GM12801 (cell line): ENCODE measurements around the gene TFAP2E.

Source experiments
- CTCF ChIP-seq: IDR thresholded peaks from one replicate; pipeline ENCODE4 v1.5.1; 2011; ENCODE audit warnings: control low read depth; ENCODE audit not compliant: insufficient read length; ENCODE audit errors: extremely low read depth

TFAP2E gene

DNA sequence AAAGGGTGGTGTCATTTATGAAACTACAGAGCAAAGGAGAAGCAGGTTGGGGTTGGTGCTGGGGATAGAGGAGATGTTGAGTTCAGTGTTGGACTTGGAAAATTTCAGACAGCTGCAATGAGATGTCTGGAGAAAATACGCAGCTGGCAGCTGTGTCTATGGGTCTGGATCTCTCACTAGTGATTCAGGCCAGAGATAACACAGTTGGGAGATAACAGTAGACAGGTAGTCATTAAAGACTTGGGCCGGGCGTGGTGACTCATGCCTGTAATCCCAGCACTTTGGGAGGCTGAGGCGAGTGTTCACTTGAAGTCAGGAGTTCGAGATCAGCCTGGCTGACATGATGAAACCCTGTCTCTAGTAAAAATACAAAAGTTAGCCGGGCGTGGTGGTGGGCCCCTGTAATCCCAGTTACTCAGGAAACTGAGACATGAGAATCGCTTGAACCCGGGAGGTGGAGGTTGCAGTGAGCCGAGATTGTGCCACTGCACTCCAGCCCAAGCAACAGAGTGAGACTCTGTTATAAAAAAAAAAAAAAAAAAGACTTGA is 2.5 kb upstream of the TFAP2E start:
- no peak for TF ChIP-seq CTCF

GRCh38 chr1:35571263-35571662 is 1.9 kb upstream of the TFAP2E start:
- TF ChIP-seq CTCF = no peak

DNA sequence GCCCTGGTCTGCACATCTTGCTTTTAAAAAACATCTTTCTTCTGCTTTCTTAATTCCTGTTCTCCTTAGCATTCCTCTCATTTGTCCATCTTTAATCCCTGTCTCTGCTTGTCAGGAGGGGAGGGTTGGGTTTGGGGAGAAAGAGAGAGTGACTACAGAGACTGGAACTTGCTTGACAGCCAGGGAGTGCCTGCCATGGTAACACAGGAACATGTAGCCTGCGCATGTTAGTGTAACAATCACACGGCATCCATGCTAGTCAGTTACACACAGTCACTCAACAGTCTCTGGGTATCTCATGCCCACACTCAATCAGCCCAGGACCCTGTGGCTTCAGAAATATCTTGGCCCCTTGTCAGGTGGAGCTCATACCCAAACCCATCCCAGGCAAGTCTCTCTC is 818 bp upstream of the TFAP2E start:
- TF ChIP-seq CTCF = no peak

GRCh38 chr1:35574125-35574654 is 1.1 kb downstream of the TFAP2E start:
- TF ChIP-seq CTCF = no peak

DNA sequence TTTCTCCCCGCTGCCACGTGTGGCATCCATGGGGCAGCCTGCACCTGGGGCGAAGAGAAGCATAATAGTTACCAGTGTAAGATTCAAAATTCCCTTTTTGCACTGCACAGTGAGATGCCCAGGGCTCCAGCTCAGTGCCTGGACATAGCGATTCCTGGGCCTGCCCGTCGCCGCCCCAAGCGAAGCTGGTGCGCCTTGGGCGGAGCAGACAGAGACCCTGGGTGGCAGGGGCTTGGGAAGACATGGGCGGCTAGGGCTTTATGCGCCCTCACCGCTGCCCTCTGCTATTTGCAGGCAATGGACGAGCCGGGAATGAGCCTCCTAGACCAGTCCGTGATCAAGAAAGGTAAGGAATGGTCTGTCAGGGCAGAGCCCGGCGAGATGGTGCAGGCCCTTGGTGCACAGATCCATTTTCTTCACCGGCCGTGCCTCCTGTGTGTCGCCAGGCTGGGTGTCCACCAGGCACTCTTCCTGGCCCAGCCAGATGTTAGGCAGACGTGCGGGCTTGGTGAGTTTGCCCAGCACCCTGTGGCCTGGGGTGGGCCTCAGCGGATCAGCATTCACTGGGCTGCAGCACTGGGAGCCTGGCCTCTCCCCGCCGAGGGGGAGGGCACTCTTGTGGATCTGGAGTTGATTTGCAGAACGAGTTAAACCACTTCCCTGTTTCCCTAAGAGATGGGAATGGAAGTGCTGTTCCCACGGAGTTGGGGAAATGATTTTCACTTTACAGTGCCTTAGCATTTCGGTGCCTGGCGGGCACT is 1.7 kb downstream of the TFAP2E start:
- no peak for TF ChIP-seq CTCF

DNA sequence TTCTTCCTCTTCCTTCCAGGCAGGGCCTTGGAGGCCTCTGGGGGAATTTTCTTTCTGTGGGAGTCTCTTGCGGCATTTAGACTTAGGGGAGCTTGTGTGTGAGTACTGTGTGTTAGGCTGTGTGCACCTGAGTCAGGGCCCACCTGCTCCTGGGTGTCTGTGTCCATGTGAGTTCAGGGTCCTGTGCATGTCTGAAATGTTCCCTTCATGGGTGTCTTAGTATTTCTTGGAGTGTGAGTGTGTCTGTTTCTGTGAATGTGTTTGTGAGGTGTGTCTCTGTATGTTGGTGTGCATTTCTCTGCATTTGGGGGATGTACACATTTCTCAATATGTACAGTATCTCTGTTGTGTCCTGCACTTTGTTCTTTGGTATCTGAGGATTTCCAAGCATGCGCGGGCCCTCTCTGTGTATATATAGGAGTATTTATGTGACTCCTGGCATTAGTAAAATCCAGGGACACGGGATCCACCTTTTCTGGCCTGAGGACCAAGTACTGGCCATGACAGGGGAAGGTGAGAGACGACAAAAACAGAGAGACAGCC is 2.4 kb downstream of the TFAP2E start:
- TF ChIP-seq CTCF = no peak

- TF ChIP-seq CTCF = no peak
Measured at GRCh38 chr1:35576061-35576765, 3.1 kb downstream of the TFAP2E start.
